Mucosa of stomach (tissue), 1 donor: ENCODE results near the gene UTP11.
"Not testable (repeated sequence)": the region's sequence is repeated elsewhere in the genome, so short reads cannot be mapped to it uniquely, and the experiment has no call there.

ENCODE experiments used
- H3K27me3 ChIP-seq: one replicate; pipeline ENCODE4 v1.7.0; 2013; ENCODE audit warnings: mild to moderate bottlenecking, low read length; ENCODE audit not compliant: control insufficient read depth, insufficient read depth
- H3K36me3 ChIP-seq: one replicate; pipeline ENCODE4 v1.7.0; 2013; ENCODE audit warnings: low read length; ENCODE audit not compliant: control insufficient read depth, insufficient read depth
- H3K4me1 ChIP-seq: one replicate; pipeline ENCODE4 v1.7.0; 2013; ENCODE audit warnings: mild to moderate bottlenecking, low read length; ENCODE audit not compliant: control insufficient read depth, insufficient read depth
- H3K4me3 ChIP-seq: one replicate; pipeline ENCODE4 v1.7.0; 2013; ENCODE audit warnings: low read length
- H3K9ac ChIP-seq: one replicate; pipeline ENCODE4 v1.7.0; 2013; ENCODE audit warnings: mild to moderate bottlenecking, low read length, moderate library complexity
- H3K9me3 ChIP-seq: one replicate; pipeline ENCODE4 v1.7.0; 2013; ENCODE audit warnings: mild to moderate bottlenecking, low read length, moderate library complexity; ENCODE audit not compliant: control insufficient read depth
- donor health status: Pancreatic carcinoma.

UTP11 gene

GRCh38 chr1:38012363-38013226 is at the start of gene UTP11:
Gene UTP11 (plus strand): TSS chr1:38012734. CDS start chr1:38012803, 69 bp downstream.
- Histone ChIP-seq H3K4me1 (peaks cover 10% of the 10 kb centered on the region), H3K4me3 (peak within 1 kb of the TSS; percentile 58), H3K27me3 (no peaks in the 10 kb centered on the region), H3K9me3 (no peaks in the 10 kb centered on the region), H3K36me3 (no peaks in the 10 kb centered on the region), H3K9ac (peak within 1 kb of the TSS; percentile 84)

GRCh38 chr1:37964106-37964505 is 48.4 kb upstream of the UTP11 start:
- not testable (repeated sequence) for H3K27me3 ChIP-seq, H3K4me1 ChIP-seq, H3K4me3 ChIP-seq, H3K9me3 ChIP-seq, H3K9ac ChIP-seq, H3K36me3 ChIP-seq

- Histone ChIP-seq H3K4me1 (no peaks in the 10 kb centered on the region), H3K36me3 (peaks cover 3% of the 10 kb centered on the region), H3K9ac (no peak overlapping the region), H3K9me3 (no peaks in the 10 kb centered on the region), H3K27me3 (no peaks in the 10 kb centered on the region), H3K4me3 (no peak overlapping the region)
Observed at GRCh38 chr1:37965301-37965700, 47.2 kb upstream of the UTP11 start.

GRCh38 chr1:37973684-37974083 is 38.9 kb upstream of the UTP11 start:
- not testable (repeated sequence) for H3K9ac ChIP-seq, H3K4me3 ChIP-seq, H3K9me3 ChIP-seq, H3K27me3 ChIP-seq, H3K4me1 ChIP-seq, H3K36me3 ChIP-seq

- Histone ChIP-seq H3K9me3 (no peaks in the 10 kb centered on the region), H3K27me3 (no peaks in the 10 kb centered on the region), H3K4me1 (no peaks in the 10 kb centered on the region), H3K36me3 (no peaks in the 10 kb centered on the region), H3K4me3 (no peak overlapping the region), H3K9ac (no peak overlapping the region)
Observed at GRCh38 chr1:37974567-37974966, 38.0 kb upstream of the UTP11 start.

GRCh38 chr1:37975083-37975482 is 37.5 kb upstream of the UTP11 start:
- H3K9me3 ChIP-seq, H3K4me3 ChIP-seq, H3K36me3 ChIP-seq, H3K27me3 ChIP-seq, H3K4me1 ChIP-seq, H3K9ac ChIP-seq: not testable (repeated sequence)

- Histone ChIP-seq H3K4me1 (no peaks in the 10 kb centered on the region), H3K27me3 (no peaks in the 10 kb centered on the region), H3K9me3 (no peaks in the 10 kb centered on the region), H3K36me3 (no peaks in the 10 kb centered on the region), H3K4me3 (no peak overlapping the region), H3K9ac (no peak overlapping the region)
Observed at GRCh38 chr1:37978541-37978940, 34.0 kb upstream of the UTP11 start.

- H3K4me1 ChIP-seq: no peaks in the 10 kb centered on the region
- no peaks in the 10 kb centered on the region for H3K27me3 ChIP-seq
- no peaks in the 10 kb centered on the region for H3K36me3 ChIP-seq
- H3K9ac ChIP-seq: no peak overlapping the region
- no peak overlapping the region for H3K4me3 ChIP-seq
- no peaks in the 10 kb centered on the region for H3K9me3 ChIP-seq
Observed at GRCh38 chr1:37983546-37983945, 29.0 kb upstream of the UTP11 start.

GRCh38 chr1:37987679-37988078 is 24.9 kb upstream of the UTP11 start:
- no peaks in the 10 kb centered on the region for H3K36me3 ChIP-seq
- H3K9ac ChIP-seq: no peak overlapping the region
- H3K27me3 ChIP-seq: no peaks in the 10 kb centered on the region
- H3K4me3 ChIP-seq: no peak overlapping the region
- no peaks in the 10 kb centered on the region for H3K9me3 ChIP-seq
- peaks cover 3% of the 10 kb centered on the region for H3K4me1 ChIP-seq

GRCh38 chr1:37989361-37989930 is 23.1 kb upstream of the UTP11 start:
- peaks cover 3% of the 10 kb centered on the region for H3K4me1 ChIP-seq
- H3K27me3 ChIP-seq: no peaks in the 10 kb centered on the region
- no peaks in the 10 kb centered on the region for H3K36me3 ChIP-seq
- peak overlapping the region; percentile 74 for H3K9ac ChIP-seq
- H3K4me3 ChIP-seq: peak overlapping the region; percentile 81
- H3K9me3 ChIP-seq: no peaks in the 10 kb centered on the region

- Histone ChIP-seq H3K4me1 (peaks cover 42% of the 10 kb centered on the region), H3K4me3 (peak overlapping the region; percentile 37), H3K36me3 (no peaks in the 10 kb centered on the region), H3K9ac (peak overlapping the region; percentile 41), H3K9me3 (no peaks in the 10 kb centered on the region), H3K27me3 (no peaks in the 10 kb centered on the region)
Observed at GRCh38 chr1:37994886-37995566, 17.5 kb upstream of the UTP11 start.

GRCh38 chr1:37995751-37996345 is 16.7 kb upstream of the UTP11 start:
- Histone ChIP-seq H3K4me3 (peak overlapping the region; percentile 46), H3K27me3 (no peaks in the 10 kb centered on the region), H3K9ac (peak overlapping the region; percentile 74), H3K36me3 (no peaks in the 10 kb centered on the region), H3K4me1 (peaks cover 44% of the 10 kb centered on the region), H3K9me3 (no peaks in the 10 kb centered on the region)
